HepG2 (cell line): Measurements from ENCODE around the gene HNRNPL. TPM values are rescaled to one million over a fixed set of nuclear protein-coding genes. Genes with fewer than 3 reads are reported as not detected.

ENCODE experiments used
- ATF7 ChIP-seq, 2 experiments: fragments of 450-650 bp in 1 of 2; sonication (generic) in 1 of 2; formaldehyde crosslinking in 1 of 2; IDR thresholded peaks; 2 replicates each; pipeline versions ENCODE4 v1.4.0 to v1.6.1; 2016 to 2020; ENCODE audit warnings: antibody characterized with exemption in 1 of 2, mild to moderate bottlenecking in 1 of 2, missing genetic modification reagents in 1 of 2
- DZIP1 ChIP-seq: sonication (generic); formaldehyde crosslinking; IDR thresholded peaks from 2 replicates; pipeline ENCODE4 v1.5.0; 2020; ENCODE audit warnings: mild to moderate bottlenecking, missing genetic modification reagents
- FOXA3 ChIP-seq: IDR thresholded peaks from 2 replicates; pipeline ENCODE4 v1.6.1; 2016; ENCODE audit warnings: missing genetic modification reagents, missing compliant biosample characterization
- GATAD1 ChIP-seq: IDR thresholded peaks from 2 replicates; pipeline ENCODE4 v1.6.1; 2016; ENCODE audit warnings: missing genetic modification reagents, missing compliant biosample characterization
- IKZF4 ChIP-seq: sonication (generic); formaldehyde crosslinking; IDR thresholded peaks from 2 replicates; pipeline ENCODE4 v1.5.1; 2020; ENCODE audit warnings: borderline replicate concordance, mild to moderate bottlenecking, low read depth, missing genetic modification reagents; ENCODE audit errors: not compliant biosample characterization
- JUND ChIP-seq: sonication (generic); formaldehyde crosslinking; IDR thresholded peaks from 2 replicates; pipeline ENCODE4 v1.8.0; 2022; ENCODE audit warnings: mild to moderate bottlenecking, missing genetic modification reagents
- MLLT10 ChIP-seq: sonication (generic); formaldehyde crosslinking; IDR thresholded peaks from 2 replicates; pipeline ENCODE4 v1.4.0; 2020; ENCODE audit warnings: missing genetic modification reagents
- PBX2 ChIP-seq: IDR thresholded peaks from 2 replicates; pipeline ENCODE4 v1.6.1; 2016; ENCODE audit warnings: control low read depth
- STAT5B ChIP-seq: sonication (generic); formaldehyde crosslinking; IDR thresholded peaks from 2 replicates; pipeline ENCODE4 v1.4.0; 2020; ENCODE audit warnings: missing genetic modification reagents
- ZHX2 ChIP-seq, 2 experiments: sonication (generic) in 1 of 2; formaldehyde crosslinking in 1 of 2; IDR thresholded peaks; 2 replicates each; pipeline versions ENCODE4 v1.6.1 to v1.9.0; 2014 to 2022; ENCODE audit warnings: antibody characterized with exemption in 1 of 2, borderline replicate concordance in 1 of 2, inconsistent platforms in 1 of 2, low read depth in 1 of 2, missing genetic modification reagents in 1 of 2
- ZNF10 ChIP-seq: sonication (generic); formaldehyde crosslinking; IDR thresholded peaks from 2 replicates; pipeline ENCODE4 v1.4.0; 2020; ENCODE audit warnings: mild to moderate bottlenecking, low read depth, missing genetic modification reagents, borderline replicate concordance
- ZNF224 ChIP-seq: sonication (generic); formaldehyde crosslinking; IDR thresholded peaks from 2 replicates; pipeline ENCODE4 v1.5.0; 2020; ENCODE audit warnings: mild to moderate bottlenecking, missing genetic modification reagents
- ZNF343 ChIP-seq: sonication (generic); formaldehyde crosslinking; IDR thresholded peaks from 2 replicates; pipeline ENCODE4 v1.4.0; 2020; ENCODE audit warnings: mild to moderate bottlenecking, missing genetic modification reagents
- ZSCAN25 ChIP-seq: sonication (generic); formaldehyde crosslinking; IDR thresholded peaks from 2 replicates; pipeline ENCODE4 v1.8.0; 2022; ENCODE audit warnings: mild to moderate bottlenecking, missing genetic modification reagents
- ZZZ3 ChIP-seq: sonication (generic); formaldehyde crosslinking; IDR thresholded peaks from 2 replicates; pipeline ENCODE4 v1.4.0; 2020; ENCODE audit warnings: missing genetic modification reagents, mild to moderate bottlenecking, borderline replicate concordance
- polyA plus RNA-seq, 8 experiments: library from polyadenylated mRNA; depleted of rRNA in 3 of 8; stranded (reverse) in 7 of 8; unstranded in 1 of 8; fragments of >200 nt; fragmentation: Illumina TruSeq in 4 of 8; extraction: Trizol in 4 of 8; gene quantifications; 2 replicates each; pipeline versions ENCODE4 v1.2.1 to v1.2.3, GENCODE V29; 2011 to 2016; ENCODE audit warnings: low read depth in 4 of 8, missing spikeins in 1 of 8, mixed read lengths in 1 of 8; ENCODE audit not compliant: insufficient read depth in 1 of 8
- total RNA-seq, 5 experiments: library from RNA; depleted of rRNA; stranded (reverse); fragments of >200 nt; fragmentation: Illumina TruSeq; extraction: Trizol; gene quantifications; 2 replicates each; pipeline ENCODE4 v1.2.3, GENCODE V29; 2016; ENCODE audit warnings: low read depth in 1 of 5
- TF ChIP-seq, protein P1 (sequence below): sonication (generic); formaldehyde crosslinking; conservative IDR thresholded peaks from 2 replicates; pipeline ENCODE4 v1.8.0; 2022; ENCODE audit warnings: missing genetic modification reagents

The HNRNPL gene
- total and polyA plus RNA-seq, 2 of the 13 experiments (the other 11 are each of a cell fraction or from before 2014, with no cell fraction given), result 156 to 278 TPM

DNA sequence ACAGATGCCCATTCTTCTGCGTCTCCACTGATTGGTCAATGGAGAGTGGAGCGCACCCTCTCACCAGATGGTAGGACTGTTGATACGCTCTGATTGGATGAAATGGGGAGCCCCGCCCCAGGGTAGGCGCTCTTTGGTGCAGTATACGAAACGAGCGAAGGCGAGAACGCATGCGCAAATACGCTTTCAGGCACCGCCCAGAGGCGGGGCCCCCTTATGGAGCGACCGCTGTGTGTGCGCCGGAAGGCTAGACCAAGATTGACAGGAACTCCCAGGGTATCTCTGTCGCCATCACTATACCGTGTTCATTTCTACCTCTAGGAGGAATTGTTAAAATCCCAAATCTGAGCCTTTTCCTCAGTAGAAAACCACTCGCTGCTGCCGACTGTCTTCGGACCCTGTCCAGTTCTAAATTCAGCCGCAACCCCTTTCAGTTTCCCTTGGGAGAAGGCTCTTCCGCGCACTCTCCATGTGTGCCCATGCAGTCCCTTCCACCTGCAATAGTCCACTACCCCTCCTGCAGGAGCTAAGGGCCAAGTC lies 720 bp upstream of the HNRNPL start (continued):
- TF ChIP-seq ZNF224 (CRISPR knock-in tag) (no peak), GATAD1 (peak; percentile 50), ZNF343 (CRISPR knock-in tag) (no peak), STAT5B (CRISPR knock-in tag) (no peak), ZNF10 (CRISPR knock-in tag) (no peak), DZIP1 (no peak), ATF7 (IDR thresholded peaks at IDR 0.05) (no peak), ATF7 (CRISPR knock-in tag; IDR thresholded peaks at IDR 0.05) (no peak), ZHX2 (IDR thresholded peaks at IDR 0.05; ENCODE audit: low read depth) (no peak), ZHX2 (CRISPR knock-in tag; IDR thresholded peaks at IDR 0.05; ENCODE audit: borderline replicate concordance) (no peak), PBX2 (CRISPR knock-in tag) (no peak; the same call in 1 of the 2 replicates), ZZZ3 (CRISPR knock-in tag) (no peak), MLLT10 (CRISPR knock-in tag) (no peak), ZSCAN25 (no peak), JUND (CRISPR knock-in tag) (no peak), FOXA3 (CRISPR knock-in tag) (no peak), IKZF4 (CRISPR knock-in tag) (no peak)
- TF ChIP-seq, protein P1, sequence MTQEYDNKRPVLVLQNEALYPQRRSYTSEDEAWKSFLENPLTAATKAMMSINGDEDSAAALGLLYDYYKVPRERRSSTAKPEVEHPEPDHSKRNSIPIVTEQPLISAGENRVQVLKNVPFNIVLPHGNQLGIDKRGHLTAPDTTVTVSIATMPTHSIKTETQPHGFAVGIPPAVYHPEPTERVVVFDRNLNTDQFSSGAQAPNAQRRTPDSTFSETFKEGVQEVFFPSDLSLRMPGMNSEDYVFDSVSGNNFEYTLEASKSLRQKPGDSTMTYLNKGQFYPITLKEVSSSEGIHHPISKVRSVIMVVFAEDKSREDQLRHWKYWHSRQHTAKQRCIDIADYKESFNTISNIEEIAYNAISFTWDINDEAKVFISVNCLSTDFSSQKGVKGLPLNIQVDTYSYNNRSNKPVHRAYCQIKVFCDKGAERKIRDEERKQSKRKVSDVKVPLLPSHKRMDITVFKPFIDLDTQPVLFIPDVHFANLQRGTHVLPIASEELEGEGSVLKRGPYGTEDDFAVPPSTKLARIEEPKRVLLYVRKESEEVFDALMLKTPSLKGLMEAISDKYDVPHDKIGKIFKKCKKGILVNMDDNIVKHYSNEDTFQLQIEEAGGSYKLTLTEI (CRISPR knock-in tag), result no peak
